Activated CD4-positive, alpha-beta T cell treated with anti-CD3 and anti-CD28 coated beads, Interleukin-2, Interleukin-6, amounts not matched to agents 100 ng/mL and 50 ng/mL, durations not matched to agents 16 hours and 8 hours (primary cell): ENCODE measurements around the gene FAT3.

ENCODE experiments used
- DNase-seq: peaks from one replicate; pipeline ENCODE4 v3.0.0-alpha.2; 2020

Gene FAT3

GRCh38 chr11:92227959-92228935, 3.6 kb downstream of the FAT3 start:
- DNase-seq: no peak

- no peak for DNase-seq
These were observed 12.2 kb downstream of the FAT3 start for GRCh38 chr11:92236856-92237255.

GRCh38 chr11:92240916-92241315, 16.3 kb downstream of the FAT3 start:
- DNase-seq: no peak

- no peak for DNase-seq
These were observed 21.2 kb downstream of the FAT3 start for GRCh38 chr11:92245700-92246271.

GRCh38 chr11:92246630-92247029, 22.0 kb downstream of the FAT3 start:
- no peak for DNase-seq

GRCh38 chr11:92249156-92249753, 24.6 kb downstream of the FAT3 start:
- DNase-seq: no peak

GRCh38 chr11:92251980-92252379, 27.4 kb downstream of the FAT3 start:
- DNase-seq: no peak

GRCh38 chr11:92253421-92253820, 28.8 kb downstream of the FAT3 start:
- DNase-seq: no peak

GRCh38 chr11:92253945-92254344, 29.3 kb downstream of the FAT3 start:
- DNase-seq: no peak

- DNase-seq: no peak
These were observed 32.9 kb downstream of the FAT3 start for GRCh38 chr11:92257536-92257935.

GRCh38 chr11:92259861-92260260, 35.2 kb downstream of the FAT3 start:
- DNase-seq: no peak

GRCh38 chr11:92264350-92264749, 39.7 kb downstream of the FAT3 start:
- no peak for DNase-seq

- no peak for DNase-seq
These were observed 42.2 kb downstream of the FAT3 start for GRCh38 chr11:92266806-92267205.

- no peak for DNase-seq
These were observed 42.7 kb downstream of the FAT3 start for GRCh38 chr11:92267278-92267677.

GRCh38 chr11:92267968-92268367, 43.4 kb downstream of the FAT3 start:
- no peak for DNase-seq

GRCh38 chr11:92268546-92268945, 43.9 kb downstream of the FAT3 start:
- DNase-seq: no peak

- no peak for DNase-seq
These were observed 44.4 kb downstream of the FAT3 start for GRCh38 chr11:92269021-92269420.

GRCh38 chr11:92269841-92270240, 45.2 kb downstream of the FAT3 start:
- DNase-seq: no peak

GRCh38 chr11:92272651-92273050, 48.0 kb downstream of the FAT3 start:
- DNase-seq: no peak
